Endothelial cell of umbilical vein (primary cell): Measurements from ENCODE around the gene SFSWAP. TPM values are rescaled to one million over a fixed set of nuclear protein-coding genes. Genes with fewer than 3 reads are reported as not detected.

Experiments used
- BruUV-seq: library from RNA; stranded (reverse); fragments of 400-500 nt; replicated peaks from 2 replicates; lab custom pipeline; 2021; lab: Mats Ljungman, UMichigan
- CTCF ChIA-PET: fragments of 300-600, 350-600 bp; sonication (Branson Sonifier 250); formaldehyde crosslinking; loops from one replicate; lab custom pipeline; 2021; ENCODE audit warnings: antibody characterized with exemption, inconsistent platforms; lab: Charles Lee
- POLR2A ChIA-PET: fragments of 300-600, 350-600 bp; sonication (Branson Sonifier 250); formaldehyde crosslinking; loops from one replicate; lab custom pipeline; 2021; ENCODE audit warnings: antibody characterized with exemption, inconsistent platforms; lab: Charles Lee
- DNase-seq: peaks from one replicate; pipeline ENCODE4 v3.0.0-alpha.2; 2011; ENCODE audit warnings: low read depth, low spot score
- FAIRE-seq: peaks from 2 replicates; lab custom pipeline; 2011; peaks lifted over from hg19 to GRCh38; lab: Jason Lieb, UNC
- H2AFZ ChIP-seq: 2 replicates; pipeline ENCODE4 v1.6.0; 2012; ENCODE audit warnings: low read depth, low read length, control low read depth, inconsistent platforms
- H3K27ac ChIP-seq: 2 replicates; pipeline ENCODE4 v1.5.1; 2011; ENCODE audit warnings: low read depth, mild to moderate bottlenecking, control low read depth, low read length, moderate library complexity; ENCODE audit not compliant: insufficient read depth
- H3K27me3 ChIP-seq, 2 experiments: 2 replicates each; pipeline versions ENCODE4 v1.6.0 to v1.6.1; 2011; ENCODE audit warnings: low read length in 2 of 2, mixed read lengths in 1 of 2; ENCODE audit not compliant: control insufficient read depth in 2 of 2, insufficient read depth in 2 of 2
- H3K36me3 ChIP-seq, 2 experiments: 2 replicates in 1 of 2; 3 replicates in 1 of 2; pipeline ENCODE4 v1.5.1; 2011; ENCODE audit warnings: low read length in 2 of 2, mild to moderate bottlenecking in 1 of 2, moderate library complexity in 1 of 2; ENCODE audit not compliant: control insufficient read depth in 2 of 2, insufficient read depth in 2 of 2; ENCODE audit errors: extremely low read depth in 1 of 2
- H3K4me1 ChIP-seq: 3 replicates; pipeline ENCODE4 v1.5.1; 2011; ENCODE audit warnings: mild to moderate bottlenecking, low read length; ENCODE audit not compliant: control insufficient read depth, insufficient read depth; ENCODE audit errors: extremely low read depth
- H3K4me2 ChIP-seq: 2 replicates; pipeline ENCODE4 v1.6.1; 2011; ENCODE audit warnings: low read length, control low read depth, mixed read lengths; ENCODE audit not compliant: insufficient read depth
- H3K4me3 ChIP-seq, 3 experiments: fragments of 200-600 bp in 1 of 3; sonication (generic), shearing (Covaris generic) in 1 of 3; replicated peaks in 1 of 3; 2 replicates each; pipeline ENCODE4 v1.5.1; 2011 to 2016; ENCODE audit warnings: control low read depth in 3 of 3, low read length in 3 of 3, mild to moderate bottlenecking in 2 of 3, inconsistent platforms in 1 of 3, low read depth in 1 of 3, moderate library complexity in 1 of 3; ENCODE audit not compliant: insufficient read depth in 1 of 3
- H3K79me2 ChIP-seq: 2 replicates; pipeline ENCODE4 v1.6.0; 2012; ENCODE audit warnings: low read length, inconsistent platforms; ENCODE audit not compliant: control insufficient read depth, insufficient read depth
- H3K9ac ChIP-seq: replicated peaks from 2 replicates; pipeline ENCODE3; 2011; ENCODE audit warnings: low read length, control low read depth; ENCODE audit not compliant: insufficient read depth; ENCODE audit errors: extremely low read depth
- H3K9me1 ChIP-seq: replicated peaks from 3 replicates; pipeline ENCODE4 v1.6.0; 2011; ENCODE audit warnings: mild to moderate bottlenecking, low read length; ENCODE audit not compliant: control insufficient read depth, insufficient read depth; ENCODE audit errors: extremely low read depth
- H3K9me3 ChIP-seq: replicated peaks from 2 replicates; pipeline ENCODE4 v1.5.1; 2012; ENCODE audit warnings: low read length, inconsistent platforms; ENCODE audit not compliant: control insufficient read depth, insufficient read depth
- H4K20me1 ChIP-seq: replicated peaks from 2 replicates; pipeline ENCODE3; 2011; ENCODE audit warnings: mild to moderate bottlenecking, low read length; ENCODE audit not compliant: control insufficient read depth, insufficient read depth; ENCODE audit errors: extremely low read depth
- EZH2 ChIP-seq: IDR thresholded peaks from 2 replicates; pipeline ENCODE4 v1.6.1; 2012; ENCODE audit warnings: borderline replicate concordance, low read depth, mild to moderate bottlenecking, moderate library complexity, low read length, inconsistent platforms; ENCODE audit not compliant: severe bottlenecking
- FOS ChIP-seq: IDR thresholded peaks from 2 replicates; pipeline ENCODE4 v1.6.1; 2011; ENCODE audit warnings: mild to moderate bottlenecking, low read length, moderate library complexity, borderline replicate concordance; ENCODE audit not compliant: insufficient read depth
- GATA2 ChIP-seq: IDR thresholded peaks from 2 replicates; pipeline ENCODE4 v1.7.0; 2011; ENCODE audit warnings: low read depth, mild to moderate bottlenecking, moderate library complexity, mixed read lengths, low read length; ENCODE audit not compliant: insufficient read length, insufficient read depth
- JUN ChIP-seq: IDR thresholded peaks from 2 replicates; pipeline ENCODE4 v1.6.1; 2011; ENCODE audit warnings: borderline replicate concordance, low read depth; ENCODE audit not compliant: insufficient read length, insufficient read depth
- MYC ChIP-seq: IDR thresholded peaks from one replicate; pipeline ENCODE4 v1.6.1; 2011; ENCODE audit warnings: mild to moderate bottlenecking, low read depth, low read length
- POLR2A ChIP-seq: IDR thresholded peaks from 2 replicates; pipeline ENCODE4 v1.6.1; 2012; ENCODE audit warnings: low read depth, mild to moderate bottlenecking, control low read depth, low read length
- POLR2AphosphoS5 ChIP-seq: IDR thresholded peaks from 2 replicates; pipeline ENCODE4 v1.6.1; 2012; ENCODE audit warnings: low read depth, mild to moderate bottlenecking, control low read depth, low read length, moderate library complexity; ENCODE audit not compliant: insufficient read depth
- dilution Hi-C: fragments of 300-500 bp; cut with MboI; formaldehyde crosslinking; loops from one replicate; pipeline ENCODE4 v1.15.0; 2019; ENCODE audit warnings: low sequenced_read_pairs; ENCODE audit not compliant: extremely low pct_ligation_motif_present
- intact Hi-C: fragments of 100-400 bp; cut with micrococcal nuclease; formaldehyde crosslinking; loops from one replicate; pipeline ENCODE4 v1.10.0; 2022
- polyA plus RNA-seq, 4 experiments: library from polyadenylated mRNA; depleted of rRNA in 3 of 4; stranded (reverse) in 3 of 4; unstranded in 1 of 4; fragments of >200 nt; gene quantifications; 2 replicates each; pipeline versions ENCODE4 v1.2.1 to v1.2.3, GENCODE V29; 2011 to 2012; ENCODE audit warnings: missing spikeins in 1 of 4
- total RNA-seq: library from RNA; stranded (reverse); gene quantifications from 2 replicates; pipeline ENCODE4 v1.2.3, GENCODE V29; 2021
- TF ChIP-seq, protein P1 (sequence below), 2 donors: IDR thresholded peaks; 1 replicate in 1 of 2; 2 replicates in 1 of 2; pipeline ENCODE4 v1.5.1; 2011; ENCODE audit warnings: low read length in 2 of 2, mild to moderate bottlenecking in 2 of 2, moderate library complexity in 2 of 2, control low read depth in 1 of 2, inconsistent platforms in 1 of 2, low read depth in 1 of 2; ENCODE audit not compliant: insufficient read depth in 1 of 2; ENCODE audit errors: extremely low read depth in 1 of 2
- TF ChIP-seq, protein P2 (sequence below): IDR thresholded peaks from 2 replicates; pipeline ENCODE4 v1.6.1; 2011; ENCODE audit not compliant: insufficient read depth, insufficient read length

Gene SFSWAP
- total and polyA plus RNA-seq, 2 donors (not counting 3 experiments of a cell fraction or from before 2014, with no cell fraction given), result 38.1 to 53.3 TPM

DNA sequence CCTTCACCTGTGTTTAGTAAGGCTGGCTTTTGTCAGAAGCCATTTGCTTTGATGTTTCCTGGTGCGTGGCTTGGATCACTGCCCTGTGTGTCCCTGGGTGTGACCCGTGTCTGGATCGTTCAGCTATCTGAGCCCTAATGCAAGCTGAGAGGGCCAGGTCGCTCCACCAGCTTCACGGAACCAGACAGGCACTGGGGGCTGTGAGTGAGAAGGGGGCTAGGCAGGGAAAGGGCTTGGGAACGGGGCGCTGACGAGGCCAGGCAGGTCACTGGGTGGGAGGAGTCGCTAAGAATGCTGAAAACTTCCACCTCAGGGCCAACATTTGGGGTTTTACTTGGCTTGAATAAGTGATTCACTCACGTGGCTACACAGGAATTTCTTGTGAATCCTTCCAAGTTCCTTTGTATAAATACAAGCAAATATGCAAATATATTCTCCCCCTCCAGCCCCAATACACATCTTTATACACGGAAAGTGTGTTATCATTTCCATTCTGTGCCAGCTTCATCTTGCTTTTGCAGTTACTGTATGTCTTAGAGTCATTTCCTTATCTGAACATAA lies 93.2 kb downstream of the SFSWAP start:
- TF ChIP-seq POLR2AphosphoS5, result no peak
- TF ChIP-seq EZH2, result no peak
- TF ChIP-seq, protein P1, sequence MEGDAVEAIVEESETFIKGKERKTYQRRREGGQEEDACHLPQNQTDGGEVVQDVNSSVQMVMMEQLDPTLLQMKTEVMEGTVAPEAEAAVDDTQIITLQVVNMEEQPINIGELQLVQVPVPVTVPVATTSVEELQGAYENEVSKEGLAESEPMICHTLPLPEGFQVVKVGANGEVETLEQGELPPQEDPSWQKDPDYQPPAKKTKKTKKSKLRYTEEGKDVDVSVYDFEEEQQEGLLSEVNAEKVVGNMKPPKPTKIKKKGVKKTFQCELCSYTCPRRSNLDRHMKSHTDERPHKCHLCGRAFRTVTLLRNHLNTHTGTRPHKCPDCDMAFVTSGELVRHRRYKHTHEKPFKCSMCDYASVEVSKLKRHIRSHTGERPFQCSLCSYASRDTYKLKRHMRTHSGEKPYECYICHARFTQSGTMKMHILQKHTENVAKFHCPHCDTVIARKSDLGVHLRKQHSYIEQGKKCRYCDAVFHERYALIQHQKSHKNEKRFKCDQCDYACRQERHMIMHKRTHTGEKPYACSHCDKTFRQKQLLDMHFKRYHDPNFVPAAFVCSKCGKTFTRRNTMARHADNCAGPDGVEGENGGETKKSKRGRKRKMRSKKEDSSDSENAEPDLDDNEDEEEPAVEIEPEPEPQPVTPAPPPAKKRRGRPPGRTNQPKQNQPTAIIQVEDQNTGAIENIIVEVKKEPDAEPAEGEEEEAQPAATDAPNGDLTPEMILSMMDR (IDR thresholded peaks at IDR 0.05; ENCODE audit: extremely low read depth in 1 of 2, insufficient read depth in 1 of 2, low read depth in 1 of 2, low read length in 2 of 2), result no peak
- TF ChIP-seq POLR2A, result no peak
- no peak for TF ChIP-seq FOS
- no peak for TF ChIP-seq JUN
- TF ChIP-seq, protein P2, sequence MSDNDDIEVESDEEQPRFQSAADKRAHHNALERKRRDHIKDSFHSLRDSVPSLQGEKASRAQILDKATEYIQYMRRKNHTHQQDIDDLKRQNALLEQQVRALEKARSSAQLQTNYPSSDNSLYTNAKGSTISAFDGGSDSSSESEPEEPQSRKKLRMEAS, result no peak
- no peak for TF ChIP-seq MYC
- no peak for TF ChIP-seq GATA2
- H3K9me3 ChIP-seq, result no peaks in the 10 kb centered on the region
- peak overlapping the region; percentile 96 for H2AFZ ChIP-seq
- no peaks in the 10 kb centered on the region for H3K9me1 ChIP-seq
- dilution Hi-C loops (no loop called here), intact Hi-C loops (loop anchor here (2.0 kb wide), 1 partner anchor 25 kb away; the partner anchor contains the start of gene MMP17)
- no peak overlapping the region for H3K4me3 ChIP-seq
- peaks cover 8% of the 10 kb centered on the region for H3K4me1 ChIP-seq
- POLR2A ChIA-PET, result no interaction called here
- H3K27me3 ChIP-seq, result no peaks in the 10 kb centered on the region
- peaks cover 0 to 4% of the 10 kb centered on the region in 2 experiments for H3K36me3 ChIP-seq
- peak; percentile 79 for DNase-seq
- peak overlapping the region; percentile 45 for H3K4me2 ChIP-seq
- no peaks in the 10 kb centered on the region for H4K20me1 ChIP-seq
- H3K79me2 ChIP-seq, result no peaks in the 10 kb centered on the region
- CTCF ChIA-PET, result no interaction called here
- no TSS peak for BruUV-seq
- peak; percentile 42 for FAIRE-seq
- peak overlapping the region; percentile 35 for H3K27ac ChIP-seq
- H3K9ac ChIP-seq, result peak overlapping the region; percentile 24
